ENCODE results near the gene ADIPOR2.

The ADIPOR2 gene

GRCh38 chr12:1767407-1768090, 76.7 kb downstream of the ADIPOR2 start:
- DNase-seq (ENCODE audit: low read depth) = no peak
- TF ChIP-seq, protein P1, sequence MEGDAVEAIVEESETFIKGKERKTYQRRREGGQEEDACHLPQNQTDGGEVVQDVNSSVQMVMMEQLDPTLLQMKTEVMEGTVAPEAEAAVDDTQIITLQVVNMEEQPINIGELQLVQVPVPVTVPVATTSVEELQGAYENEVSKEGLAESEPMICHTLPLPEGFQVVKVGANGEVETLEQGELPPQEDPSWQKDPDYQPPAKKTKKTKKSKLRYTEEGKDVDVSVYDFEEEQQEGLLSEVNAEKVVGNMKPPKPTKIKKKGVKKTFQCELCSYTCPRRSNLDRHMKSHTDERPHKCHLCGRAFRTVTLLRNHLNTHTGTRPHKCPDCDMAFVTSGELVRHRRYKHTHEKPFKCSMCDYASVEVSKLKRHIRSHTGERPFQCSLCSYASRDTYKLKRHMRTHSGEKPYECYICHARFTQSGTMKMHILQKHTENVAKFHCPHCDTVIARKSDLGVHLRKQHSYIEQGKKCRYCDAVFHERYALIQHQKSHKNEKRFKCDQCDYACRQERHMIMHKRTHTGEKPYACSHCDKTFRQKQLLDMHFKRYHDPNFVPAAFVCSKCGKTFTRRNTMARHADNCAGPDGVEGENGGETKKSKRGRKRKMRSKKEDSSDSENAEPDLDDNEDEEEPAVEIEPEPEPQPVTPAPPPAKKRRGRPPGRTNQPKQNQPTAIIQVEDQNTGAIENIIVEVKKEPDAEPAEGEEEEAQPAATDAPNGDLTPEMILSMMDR (IDR thresholded peaks at IDR 0.05; ENCODE audit: insufficient read depth, low read depth, low read length, missing control alignments) = no peak
- no peak overlapping the region for H3K4me3 ChIP-seq (ENCODE audit: low read depth, low read length)

DNA sequence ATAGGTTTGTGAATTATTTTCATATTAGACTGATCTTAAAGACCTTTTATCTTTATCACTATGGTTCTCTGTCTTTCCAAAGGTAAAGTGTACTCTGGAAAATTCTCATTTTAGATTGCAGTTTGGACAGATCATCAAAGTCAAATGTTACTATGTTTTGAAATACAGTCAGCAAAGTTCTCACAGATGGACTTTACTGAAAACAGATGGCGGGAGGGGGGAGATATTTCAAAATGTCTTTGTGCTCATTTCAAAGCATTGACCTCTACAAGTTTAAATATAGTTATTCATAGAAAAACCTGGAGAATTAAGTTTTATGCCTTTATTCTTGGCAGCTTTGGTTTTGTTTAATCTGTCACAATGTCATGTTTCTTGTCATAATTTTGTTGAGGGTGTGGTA, 77.7 kb downstream of the ADIPOR2 start:
- H3K4me3 ChIP-seq (ENCODE audit: low read depth, low read length) = no peak overlapping the region
- no peak for DNase-seq (ENCODE audit: low read depth)
- TF ChIP-seq, protein P1 (IDR thresholded peaks at IDR 0.05; ENCODE audit: insufficient read depth, low read depth, low read length, missing control alignments) = no peak

DNA sequence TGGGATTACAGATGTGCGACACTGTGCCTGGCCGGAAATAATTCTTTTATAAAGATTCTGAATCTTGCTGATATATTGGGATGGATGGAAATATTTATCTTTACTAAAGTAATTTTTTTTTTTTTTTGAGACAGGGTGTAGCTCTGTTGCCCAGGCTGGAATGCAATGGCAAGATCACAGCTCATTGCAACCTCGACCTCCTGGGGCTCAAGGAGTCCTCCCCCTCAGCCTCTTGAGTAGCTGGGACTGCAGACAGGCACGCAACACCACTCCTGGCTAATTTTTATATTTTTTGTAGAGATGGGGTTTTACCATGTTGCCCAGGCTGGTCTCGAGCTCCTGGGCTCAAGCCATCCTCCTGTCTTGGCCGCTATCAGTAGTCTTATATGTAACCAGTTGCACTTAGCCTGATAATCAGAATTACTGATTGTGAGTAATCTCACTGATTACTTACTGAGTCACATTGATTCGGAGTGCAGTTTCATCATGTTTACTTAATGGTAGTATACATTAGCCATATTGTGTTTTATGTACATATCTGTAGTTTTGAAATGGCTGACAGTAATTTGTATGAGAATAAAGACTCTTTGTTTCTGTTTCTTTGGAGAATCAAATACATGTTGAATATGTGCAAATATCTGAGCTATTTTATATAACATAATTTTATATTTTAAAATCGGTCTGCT, 79.1 kb downstream of the ADIPOR2 start:
- DNase-seq (ENCODE audit: low read depth) = no peak
- TF ChIP-seq, protein P1 (IDR thresholded peaks at IDR 0.05; ENCODE audit: insufficient read depth, low read depth, low read length, missing control alignments) = no peak
- no peak overlapping the region for H3K4me3 ChIP-seq (ENCODE audit: low read depth, low read length)

DNA sequence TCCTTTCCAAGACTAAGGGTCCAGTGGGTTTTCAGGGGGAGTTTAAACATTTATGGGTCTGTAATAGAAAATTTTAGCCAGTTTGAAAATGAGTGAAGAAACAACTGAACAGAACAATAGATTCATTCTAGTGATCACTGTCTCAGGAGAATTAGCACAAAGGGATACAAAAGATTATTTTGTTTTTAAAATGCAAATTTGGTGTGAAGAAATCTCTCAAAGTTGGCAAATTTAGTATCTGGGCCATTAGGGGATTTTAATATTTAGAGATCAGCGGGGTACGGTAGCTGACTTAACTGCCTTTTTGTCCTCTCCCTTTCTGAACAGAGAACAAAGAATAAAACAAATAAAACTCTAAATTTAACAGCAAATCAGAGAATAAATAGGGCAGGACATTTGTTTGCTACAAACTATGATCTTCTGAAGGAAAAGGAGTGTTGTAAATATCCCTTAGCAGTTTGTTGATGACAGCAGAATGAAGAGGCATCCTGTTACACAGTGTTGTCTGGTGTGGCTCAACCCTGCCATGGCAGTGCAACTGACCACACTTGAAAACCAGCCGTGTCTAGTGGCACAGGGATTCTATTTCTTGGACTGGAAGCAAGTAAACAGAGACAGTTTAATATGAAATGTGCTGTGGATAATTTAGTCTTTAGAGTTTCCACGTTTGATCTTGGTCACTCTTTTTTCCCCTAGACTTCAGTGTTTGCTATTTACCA, 83.2 kb downstream of the ADIPOR2 start:
- H3K4me3 ChIP-seq (ENCODE audit: low read depth, low read length) = no peak overlapping the region
- TF ChIP-seq, protein P1 (IDR thresholded peaks at IDR 0.05; ENCODE audit: insufficient read depth, low read depth, low read length, missing control alignments) = no peak
- DNase-seq (ENCODE audit: low read depth) = no peak

- TF ChIP-seq, protein P1 (IDR thresholded peaks at IDR 0.05; ENCODE audit: insufficient read depth, low read depth, low read length, missing control alignments) = no peak
- DNase-seq (ENCODE audit: low read depth) = no peak
- no peak overlapping the region for H3K4me3 ChIP-seq (ENCODE audit: low read depth, low read length)
These were observed 85.5 kb downstream of the ADIPOR2 start for GRCh38 chr12:1776170-1776921.

DNA sequence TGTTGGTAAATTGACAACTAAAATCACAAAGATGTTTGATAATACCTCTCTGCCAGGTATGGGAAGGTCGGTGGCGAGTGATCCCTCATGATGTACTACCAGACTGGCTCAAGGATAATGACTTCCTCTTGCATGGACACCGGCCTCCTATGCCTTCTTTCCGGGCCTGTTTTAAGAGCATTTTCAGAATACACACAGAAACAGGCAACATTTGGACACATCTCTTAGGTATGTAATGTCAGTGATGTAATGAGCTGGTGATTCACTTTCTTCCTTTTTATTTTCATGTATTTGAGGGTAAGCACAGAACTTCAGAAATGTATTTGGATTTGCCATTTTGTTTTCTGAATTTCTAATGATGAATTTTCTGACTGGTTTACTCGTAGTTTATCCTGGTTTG, 86.9 kb downstream of the ADIPOR2 start:
- DNase-seq (ENCODE audit: low read depth) = no peak
- no peak overlapping the region for H3K4me3 ChIP-seq (ENCODE audit: low read depth, low read length)
- TF ChIP-seq, protein P1 (IDR thresholded peaks at IDR 0.05; ENCODE audit: insufficient read depth, low read depth, low read length, missing control alignments) = no peak
